Measurements from ENCODE around the gene FAM240B.
A peak's percentile ranks its signal among the peaks of the same experiment; 100 is the strongest.

Gene FAM240B

DNA sequence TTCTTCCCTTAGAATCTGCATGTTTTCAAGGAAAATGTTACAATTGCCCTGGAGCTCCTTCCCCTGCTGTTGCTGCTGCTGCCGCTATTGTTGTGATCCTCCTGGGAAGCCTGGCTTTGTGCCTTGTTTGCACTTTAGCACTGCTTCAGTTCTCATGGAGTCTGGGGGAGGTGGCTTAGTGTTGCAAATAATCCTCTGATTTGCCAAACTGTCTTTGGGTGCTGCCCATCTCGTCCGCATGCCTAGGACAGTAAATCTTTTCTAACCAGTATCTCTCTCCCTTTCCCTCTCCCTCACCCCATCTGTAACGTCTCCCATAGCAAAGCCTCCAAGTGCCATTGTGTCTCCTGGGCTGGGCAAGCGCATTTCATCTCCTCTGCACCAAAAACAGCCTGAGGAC, 30.3 kb downstream of the FAM240B start:
- H3K4ac ChIP-seq (ENCODE audit: low read depth, low read length), result no peak overlapping the region
- peaks cover 20% of the 10 kb centered on the region for H3K4me1 ChIP-seq (ENCODE audit: control insufficient read depth, low read depth, low read length)
- H3K27ac ChIP-seq (ENCODE audit: low read depth, low read length), result peak overlapping the region; percentile 77
- no peak overlapping the region for H3K23ac ChIP-seq (ENCODE audit: low read length)
- H3K56ac ChIP-seq (ENCODE audit: low read length), result peak overlapping the region; percentile 73
- no peak overlapping the region for H3K4me2 ChIP-seq (ENCODE audit: low read length)
- no peak overlapping the region for H3K9ac ChIP-seq (ENCODE audit: low read length)
- H3K36me3 ChIP-seq (ENCODE audit: control insufficient read depth, insufficient read depth, low read length), result no peaks in the 10 kb centered on the region
- no peaks in the 10 kb centered on the region for H3K79me1 ChIP-seq (ENCODE audit: low read length)
- H4K8ac ChIP-seq (ENCODE audit: low read depth, low read length), result no peak overlapping the region
- H2BK5ac ChIP-seq (ENCODE audit: low read length), result no peak overlapping the region
- no CpG with 5 or more reads among the region's 5 CpGs for WGBS (ENCODE audit: extremely low coverage, insufficient coverage, low lambda C conversion rate)
- H2BK15ac ChIP-seq (replicated peaks; ENCODE audit: low read depth), result no peak overlapping the region
- H3K27me3 ChIP-seq (ENCODE audit: insufficient read depth, low read length, poor library complexity), result no peaks in the 10 kb centered on the region
- H4K5ac ChIP-seq (ENCODE audit: low read length), result no peak overlapping the region
- no peak overlapping the region for H3K18ac ChIP-seq (ENCODE audit: low read length)
- no peak overlapping the region for H2BK120ac ChIP-seq (ENCODE audit: low read depth, low read length)
- no peak overlapping the region for H3K4me3 ChIP-seq (ENCODE audit: low read length)
- H2AK5ac ChIP-seq (ENCODE audit: low read length), result no peak overlapping the region
- DNase-seq, result peak; percentile 91
- H3K79me2 ChIP-seq (ENCODE audit: control insufficient read depth, insufficient read depth, low read length), result no peaks in the 10 kb centered on the region

DNA sequence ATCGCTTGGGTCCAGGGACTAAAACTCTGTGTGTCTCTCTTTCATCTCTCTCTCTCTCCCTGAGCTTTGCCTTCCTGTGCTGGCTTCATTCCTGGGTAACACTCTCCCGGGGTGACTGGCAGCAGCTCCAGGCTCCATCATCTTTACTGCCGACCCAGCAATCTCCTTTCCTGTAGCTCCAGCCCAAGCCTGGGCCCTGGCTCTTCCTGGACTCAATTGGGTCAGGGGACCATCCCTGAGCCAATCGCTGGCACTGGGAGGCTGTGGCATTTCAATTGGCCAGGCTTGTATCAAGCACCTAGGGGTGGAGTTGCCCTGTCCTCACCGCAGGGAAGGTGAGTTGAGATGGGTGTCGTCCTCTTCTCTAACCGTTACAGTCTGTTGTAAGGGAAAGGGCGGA, 31.9 kb downstream of the FAM240B start:
- H3K36me3 ChIP-seq (ENCODE audit: control insufficient read depth, insufficient read depth, low read length), result no peaks in the 10 kb centered on the region
- H3K4me3 ChIP-seq (ENCODE audit: low read length), result no peak overlapping the region
- no peak overlapping the region for H2BK5ac ChIP-seq (ENCODE audit: low read length)
- H3K4me1 ChIP-seq (ENCODE audit: control insufficient read depth, low read depth, low read length), result peaks cover 20% of the 10 kb centered on the region
- H4K8ac ChIP-seq (ENCODE audit: low read depth, low read length), result no peak overlapping the region
- WGBS (ENCODE audit: extremely low coverage, insufficient coverage, low lambda C conversion rate), result no CpG with 5 or more reads among the region's 8 CpGs
- H3K18ac ChIP-seq (ENCODE audit: low read length), result peak overlapping the region; percentile 34
- no peak overlapping the region for H3K4me2 ChIP-seq (ENCODE audit: low read length)
- no peak overlapping the region for H2BK120ac ChIP-seq (ENCODE audit: low read depth, low read length)
- no peaks in the 10 kb centered on the region for H3K27me3 ChIP-seq (ENCODE audit: insufficient read depth, low read length, poor library complexity)
- H3K27ac ChIP-seq (ENCODE audit: low read depth, low read length), result no peak overlapping the region
- H2AK5ac ChIP-seq (ENCODE audit: low read length), result peak overlapping the region; percentile 88
- H3K79me2 ChIP-seq (ENCODE audit: control insufficient read depth, insufficient read depth, low read length), result no peaks in the 10 kb centered on the region
- H2BK15ac ChIP-seq (replicated peaks; ENCODE audit: low read depth), result no peak overlapping the region
- H3K23ac ChIP-seq (ENCODE audit: low read length), result no peak overlapping the region
- H3K9ac ChIP-seq (ENCODE audit: low read length), result no peak overlapping the region
- H3K56ac ChIP-seq (ENCODE audit: low read length), result peak overlapping the region; percentile 26
- H3K4ac ChIP-seq (ENCODE audit: low read depth, low read length), result no peak overlapping the region
- no peak for DNase-seq
- no peak overlapping the region for H4K5ac ChIP-seq (ENCODE audit: low read length)
- no peaks in the 10 kb centered on the region for H3K79me1 ChIP-seq (ENCODE audit: low read length)

- no peak overlapping the region for H2BK15ac ChIP-seq (replicated peaks; ENCODE audit: low read depth)
- H3K4ac ChIP-seq (ENCODE audit: low read depth, low read length), result no peak overlapping the region
- no peaks in the 10 kb centered on the region for H3K79me1 ChIP-seq (ENCODE audit: low read length)
- peak overlapping the region; percentile 4 for H3K18ac ChIP-seq (ENCODE audit: low read length)
- H4K8ac ChIP-seq (ENCODE audit: low read depth, low read length), result no peak overlapping the region
- no peak overlapping the region for H3K23ac ChIP-seq (ENCODE audit: low read length)
- no peak overlapping the region for H2BK120ac ChIP-seq (ENCODE audit: low read depth, low read length)
- no peaks in the 10 kb centered on the region for H3K36me3 ChIP-seq (ENCODE audit: control insufficient read depth, insufficient read depth, low read length)
- no CpG with 5 or more reads among the region's 21 CpGs for WGBS (ENCODE audit: extremely low coverage, insufficient coverage, low lambda C conversion rate)
- H3K4me2 ChIP-seq (ENCODE audit: low read length), result no peak overlapping the region
- DNase-seq, result no peak
- peaks cover 22% of the 10 kb centered on the region for H3K4me1 ChIP-seq (ENCODE audit: control insufficient read depth, low read depth, low read length)
- H4K5ac ChIP-seq (ENCODE audit: low read length), result no peak overlapping the region
- H3K4me3 ChIP-seq (ENCODE audit: low read length), result no peak overlapping the region
- no peak overlapping the region for H3K9ac ChIP-seq (ENCODE audit: low read length)
- no peak overlapping the region for H3K56ac ChIP-seq (ENCODE audit: low read length)
- H2BK5ac ChIP-seq (ENCODE audit: low read length), result no peak overlapping the region
- no peaks in the 10 kb centered on the region for H3K79me2 ChIP-seq (ENCODE audit: control insufficient read depth, insufficient read depth, low read length)
- H2AK5ac ChIP-seq (ENCODE audit: low read length), result no peak overlapping the region
- H3K27ac ChIP-seq (ENCODE audit: low read depth, low read length), result peak overlapping the region; percentile 72
- H3K27me3 ChIP-seq (ENCODE audit: insufficient read depth, low read length, poor library complexity), result no peaks in the 10 kb centered on the region
Measured at GRCh38 chr9:38687389-38687842, 32.5 kb downstream of the FAM240B start.

GRCh38 chr9:38686933-38687332, 33.0 kb downstream of the FAM240B start:
- Histone ChIP-seq H4K8ac (ENCODE audit: low read depth, low read length) (no peak overlapping the region), H3K9ac (ENCODE audit: low read length) (no peak overlapping the region), H3K4me1 (ENCODE audit: control insufficient read depth, low read depth, low read length) (peaks cover 23% of the 10 kb centered on the region), H3K23ac (ENCODE audit: low read length) (no peak overlapping the region), H3K27ac (ENCODE audit: low read depth, low read length) (peak overlapping the region; percentile 72), H3K4me2 (ENCODE audit: low read length) (no peak overlapping the region), H2BK15ac (replicated peaks; ENCODE audit: low read depth) (no peak overlapping the region), H3K79me1 (ENCODE audit: low read length) (no peaks in the 10 kb centered on the region), H3K18ac (ENCODE audit: low read length) (peak overlapping the region; percentile 61), H3K27me3 (ENCODE audit: insufficient read depth, low read length, poor library complexity) (no peaks in the 10 kb centered on the region), H3K56ac (ENCODE audit: low read length) (peak overlapping the region; percentile 28), H2BK120ac (ENCODE audit: low read depth, low read length) (no peak overlapping the region), H3K36me3 (ENCODE audit: control insufficient read depth, insufficient read depth, low read length) (no peaks in the 10 kb centered on the region), H4K5ac (ENCODE audit: low read length) (no peak overlapping the region), H3K79me2 (ENCODE audit: control insufficient read depth, insufficient read depth, low read length) (no peaks in the 10 kb centered on the region), H2AK5ac (ENCODE audit: low read length) (no peak overlapping the region), H2BK5ac (ENCODE audit: low read length) (no peak overlapping the region), H3K4ac (ENCODE audit: low read depth, low read length) (no peak overlapping the region), H3K4me3 (ENCODE audit: low read length) (no peak overlapping the region)
- no CpG with 5 or more reads among the region's 10 CpGs for WGBS (ENCODE audit: extremely low coverage, insufficient coverage, low lambda C conversion rate)
- peak; percentile 42 for DNase-seq

- H3K4me3 ChIP-seq (ENCODE audit: low read length), result no peak overlapping the region
- H2BK5ac ChIP-seq (ENCODE audit: low read length), result no peak overlapping the region
- no peak overlapping the region for H3K23ac ChIP-seq (ENCODE audit: low read length)
- H3K79me1 ChIP-seq (ENCODE audit: low read length), result no peaks in the 10 kb centered on the region
- WGBS (ENCODE audit: extremely low coverage, insufficient coverage, low lambda C conversion rate), result no CpG with 5 or more reads among the region's 2 CpGs
- no peaks in the 10 kb centered on the region for H3K36me3 ChIP-seq (ENCODE audit: control insufficient read depth, insufficient read depth, low read length)
- H3K27ac ChIP-seq (ENCODE audit: low read depth, low read length), result no peak overlapping the region
- H3K18ac ChIP-seq (ENCODE audit: low read length), result no peak overlapping the region
- no peak overlapping the region for H3K4ac ChIP-seq (ENCODE audit: low read depth, low read length)
- no peak for DNase-seq
- H2BK120ac ChIP-seq (ENCODE audit: low read depth, low read length), result no peak overlapping the region
- no peak overlapping the region for H4K8ac ChIP-seq (ENCODE audit: low read depth, low read length)
- H3K4me2 ChIP-seq (ENCODE audit: low read length), result no peak overlapping the region
- H3K27me3 ChIP-seq (ENCODE audit: insufficient read depth, low read length, poor library complexity), result no peaks in the 10 kb centered on the region
- H4K5ac ChIP-seq (ENCODE audit: low read length), result no peak overlapping the region
- no peak overlapping the region for H2BK15ac ChIP-seq (replicated peaks; ENCODE audit: low read depth)
- H3K4me1 ChIP-seq (ENCODE audit: control insufficient read depth, low read depth, low read length), result peaks cover 20% of the 10 kb centered on the region
- H3K79me2 ChIP-seq (ENCODE audit: control insufficient read depth, insufficient read depth, low read length), result no peaks in the 10 kb centered on the region
- H2AK5ac ChIP-seq (ENCODE audit: low read length), result no peak overlapping the region
- H3K9ac ChIP-seq (ENCODE audit: low read length), result no peak overlapping the region
- H3K56ac ChIP-seq (ENCODE audit: low read length), result no peak overlapping the region
Measured at GRCh38 chr9:38685535-38685934, 34.4 kb downstream of the FAM240B start.

DNA sequence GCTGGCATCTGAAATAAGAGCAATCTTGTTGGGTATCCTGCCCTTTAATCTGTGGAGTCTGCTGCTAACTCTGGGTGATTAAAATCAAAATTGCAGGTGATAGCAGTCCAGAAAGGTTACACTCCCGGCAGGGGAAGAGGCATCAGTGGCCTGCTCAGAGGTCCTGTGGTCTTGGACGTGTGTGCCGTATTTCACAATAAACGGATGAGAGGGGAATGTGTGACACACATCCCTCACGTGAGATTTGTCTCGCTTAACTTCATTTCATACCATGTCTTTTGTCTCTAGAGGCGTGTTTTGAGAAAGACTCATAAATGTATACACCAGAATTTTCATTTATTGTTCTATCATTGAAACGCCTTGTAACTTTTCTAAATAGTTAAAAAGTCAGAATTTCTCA, 36.6 kb downstream of the FAM240B start:
- Histone ChIP-seq H3K4ac (ENCODE audit: low read depth, low read length) (peak overlapping the region; percentile 42), H3K79me1 (ENCODE audit: low read length) (no peaks in the 10 kb centered on the region), H2BK120ac (ENCODE audit: low read depth, low read length) (peak overlapping the region; percentile 16), H3K18ac (ENCODE audit: low read length) (no peak overlapping the region), H3K79me2 (ENCODE audit: control insufficient read depth, insufficient read depth, low read length) (no peaks in the 10 kb centered on the region), H4K8ac (ENCODE audit: low read depth, low read length) (no peak overlapping the region), H3K36me3 (ENCODE audit: control insufficient read depth, insufficient read depth, low read length) (no peaks in the 10 kb centered on the region), H4K5ac (ENCODE audit: low read length) (no peak overlapping the region), H2AK5ac (ENCODE audit: low read length) (no peak overlapping the region), H2BK5ac (ENCODE audit: low read length) (no peak overlapping the region), H3K27me3 (ENCODE audit: insufficient read depth, low read length, poor library complexity) (no peaks in the 10 kb centered on the region), H3K4me3 (ENCODE audit: low read length) (no peak overlapping the region), H2BK15ac (replicated peaks; ENCODE audit: low read depth) (no peak overlapping the region), H3K27ac (ENCODE audit: low read depth, low read length) (no peak overlapping the region), H3K4me2 (ENCODE audit: low read length) (no peak overlapping the region), H3K9ac (ENCODE audit: low read length) (no peak overlapping the region), H3K23ac (ENCODE audit: low read length) (no peak overlapping the region), H3K4me1 (ENCODE audit: control insufficient read depth, low read depth, low read length) (peaks cover 11% of the 10 kb centered on the region), H3K56ac (ENCODE audit: low read length) (no peak overlapping the region)
- DNase-seq, result no peak
- WGBS (ENCODE audit: extremely low coverage, insufficient coverage, low lambda C conversion rate), result no CpG with 5 or more reads among the region's 8 CpGs
